Stimulated activated naive CD8-positive, alpha-beta T cell treated with anti-CD3 and anti-CD28 coated beads, Interleukin-15, Interleukin-2, amounts not matched to agents 100 ng/mL and 50 ng/mL, for 24 hours (primary cell): Measurements from ENCODE around the gene ZNF773.
"Not testable (repeated sequence)": the region's sequence is repeated elsewhere in the genome, so short reads cannot be mapped to it uniquely, and the experiment has no call there.

Experiments
- H3K27ac Mint-ChIP-seq: one replicate; pipeline ENCODE4 v1.8.0; 2021; ENCODE audit warnings: mild to moderate bottlenecking, mixed read lengths
- H3K27me3 Mint-ChIP-seq: one replicate; pipeline ENCODE4 v1.8.0; 2021; ENCODE audit warnings: mixed read lengths
- H3K36me3 Mint-ChIP-seq: one replicate; pipeline ENCODE4 v1.8.0; 2021; ENCODE audit warnings: low read depth, mixed read lengths
- H3K4me1 Mint-ChIP-seq: one replicate; pipeline ENCODE4 v1.8.0; 2021; ENCODE audit warnings: low read depth, mixed read lengths
- H3K4me3 Mint-ChIP-seq: one replicate; pipeline ENCODE4 v1.8.0; 2021; ENCODE audit warnings: mild to moderate bottlenecking, mixed read lengths
- H3K9me3 Mint-ChIP-seq: one replicate; pipeline ENCODE4 v1.8.0; 2021; ENCODE audit warnings: mixed read lengths

ZNF773 gene

GRCh38 chr19:57499680-57500395, at the start of gene ZNF773:
ZNF773 (plus strand) TSS chr19:57499938; CDS start chr19:57500081, 143 bp downstream.
- Mint-ChIP-seq H3K9me3 (peaks cover 38% of the 10 kb centered on the region), H3K27ac (peak within 1 kb of the TSS; percentile 95), H3K4me3 (peak within 1 kb of the TSS; percentile 87), H3K36me3 (peaks cover 73% of the 10 kb centered on the region), H3K4me1 (peaks cover 27% of the 10 kb centered on the region)
- H3K27me3 Mint-ChIP-seq: not testable (repeated sequence)

GRCh38 chr19:57452307-57452706, 47.4 kb upstream of the ZNF773 start:
- peaks cover 38% of the 10 kb centered on the region for H3K9me3 Mint-ChIP-seq
- no peak overlapping the region for H3K27ac Mint-ChIP-seq
- H3K4me1 Mint-ChIP-seq: no peaks in the 10 kb centered on the region
- H3K36me3 Mint-ChIP-seq: peaks cover 48% of the 10 kb centered on the region
- no peak overlapping the region for H3K4me3 Mint-ChIP-seq
- H3K27me3 Mint-ChIP-seq: no peaks in the 10 kb centered on the region

- no peaks in the 10 kb centered on the region for H3K27me3 Mint-ChIP-seq
- H3K4me1 Mint-ChIP-seq: no peaks in the 10 kb centered on the region
- no peak overlapping the region for H3K4me3 Mint-ChIP-seq
- no peak overlapping the region for H3K27ac Mint-ChIP-seq
- peaks cover 58% of the 10 kb centered on the region for H3K9me3 Mint-ChIP-seq
- H3K36me3 Mint-ChIP-seq: peaks cover 56% of the 10 kb centered on the region
Observed at GRCh38 chr19:57465680-57466381, 33.9 kb upstream of the ZNF773 start.

- Mint-ChIP-seq H3K36me3 (peaks cover 63% of the 10 kb centered on the region), H3K27me3 (no peaks in the 10 kb centered on the region), H3K4me1 (no peaks in the 10 kb centered on the region), H3K9me3 (peaks cover 54% of the 10 kb centered on the region), H3K4me3 (no peak overlapping the region), H3K27ac (no peak overlapping the region)
Observed at GRCh38 chr19:57466489-57466888, 33.2 kb upstream of the ZNF773 start.

DNA sequence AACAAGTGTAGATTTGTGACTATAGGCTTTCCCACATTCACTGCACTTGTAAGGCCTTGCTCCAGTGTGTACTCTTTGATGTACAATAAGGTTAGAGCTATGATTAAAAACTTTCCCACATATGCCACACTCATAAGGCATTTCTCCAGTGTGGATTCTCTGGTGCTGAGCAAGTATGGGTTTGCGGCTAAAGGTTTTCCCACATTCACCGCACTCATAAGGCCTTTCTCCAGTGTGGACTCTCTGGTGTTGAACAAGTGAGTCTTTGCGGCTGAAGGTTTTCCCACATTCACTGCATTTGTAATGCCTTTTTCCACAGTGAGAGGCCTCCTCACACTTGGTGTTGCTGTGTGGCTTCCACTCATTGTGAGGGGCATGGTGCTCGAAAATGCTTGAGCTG, 26.1 kb upstream of the ZNF773 start:
- peaks cover 71% of the 10 kb centered on the region for H3K9me3 Mint-ChIP-seq
- H3K27me3 Mint-ChIP-seq: no peaks in the 10 kb centered on the region
- peaks cover 23% of the 10 kb centered on the region for H3K4me1 Mint-ChIP-seq
- H3K27ac Mint-ChIP-seq: no peak overlapping the region
- no peak overlapping the region for H3K4me3 Mint-ChIP-seq
- peaks cover 96% of the 10 kb centered on the region for H3K36me3 Mint-ChIP-seq

DNA sequence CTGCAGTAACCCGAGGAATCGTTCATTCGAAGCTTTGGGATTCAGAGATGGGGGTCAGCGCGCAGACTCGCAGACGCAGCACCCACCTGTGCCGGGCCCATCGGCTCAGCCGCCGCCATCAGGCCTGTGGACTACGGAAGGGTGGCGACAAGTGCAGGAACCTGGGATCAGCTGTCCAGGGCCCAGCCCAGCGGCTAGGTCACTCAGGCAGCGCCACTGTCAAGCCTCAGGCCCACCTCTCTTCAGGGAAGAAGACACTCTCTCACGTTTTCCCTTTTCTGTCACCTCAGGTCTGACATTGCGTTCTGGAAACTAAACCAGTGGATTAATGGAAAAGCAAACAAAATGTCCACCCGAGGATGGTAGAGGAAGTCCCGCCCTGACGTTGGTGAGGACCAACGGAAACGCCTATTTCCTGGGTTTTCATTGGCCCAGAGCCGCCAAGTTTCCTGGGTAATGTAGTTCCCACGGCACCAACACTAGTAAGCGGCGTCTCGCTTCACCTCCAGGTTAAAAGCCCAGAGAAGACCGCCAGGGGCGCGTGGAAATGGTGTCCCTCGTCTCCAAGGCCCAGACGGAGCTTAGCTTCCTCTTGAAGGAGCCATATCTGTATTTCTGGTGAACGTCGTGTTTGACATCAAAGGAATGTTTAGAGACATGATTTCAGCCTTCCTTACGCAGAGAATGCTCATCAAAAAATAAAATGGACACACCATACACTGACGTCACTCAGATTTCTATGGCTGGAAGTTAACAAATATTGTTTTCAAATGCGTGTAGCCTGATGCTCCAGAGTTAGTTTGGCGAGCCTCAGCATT, 22.3 kb upstream of the ZNF773 start, which contains the start of gene ZNF772:
Gene ZNF772 (minus strand): TSS at position 376 of the 818 bp plus-strand sequence. CDS start 257 bp downstream, at position 119.
- Mint-ChIP-seq H3K4me1 (peaks cover 23% of the 10 kb centered on the region), H3K4me3 (peak within 1 kb of the TSS; percentile 92), H3K27ac (peak within 1 kb of the TSS; percentile 89), H3K9me3 (peaks cover 60% of the 10 kb centered on the region), H3K36me3 (peaks cover 67% of the 10 kb centered on the region), H3K27me3 (peaks cover 3% of the 10 kb centered on the region)

DNA sequence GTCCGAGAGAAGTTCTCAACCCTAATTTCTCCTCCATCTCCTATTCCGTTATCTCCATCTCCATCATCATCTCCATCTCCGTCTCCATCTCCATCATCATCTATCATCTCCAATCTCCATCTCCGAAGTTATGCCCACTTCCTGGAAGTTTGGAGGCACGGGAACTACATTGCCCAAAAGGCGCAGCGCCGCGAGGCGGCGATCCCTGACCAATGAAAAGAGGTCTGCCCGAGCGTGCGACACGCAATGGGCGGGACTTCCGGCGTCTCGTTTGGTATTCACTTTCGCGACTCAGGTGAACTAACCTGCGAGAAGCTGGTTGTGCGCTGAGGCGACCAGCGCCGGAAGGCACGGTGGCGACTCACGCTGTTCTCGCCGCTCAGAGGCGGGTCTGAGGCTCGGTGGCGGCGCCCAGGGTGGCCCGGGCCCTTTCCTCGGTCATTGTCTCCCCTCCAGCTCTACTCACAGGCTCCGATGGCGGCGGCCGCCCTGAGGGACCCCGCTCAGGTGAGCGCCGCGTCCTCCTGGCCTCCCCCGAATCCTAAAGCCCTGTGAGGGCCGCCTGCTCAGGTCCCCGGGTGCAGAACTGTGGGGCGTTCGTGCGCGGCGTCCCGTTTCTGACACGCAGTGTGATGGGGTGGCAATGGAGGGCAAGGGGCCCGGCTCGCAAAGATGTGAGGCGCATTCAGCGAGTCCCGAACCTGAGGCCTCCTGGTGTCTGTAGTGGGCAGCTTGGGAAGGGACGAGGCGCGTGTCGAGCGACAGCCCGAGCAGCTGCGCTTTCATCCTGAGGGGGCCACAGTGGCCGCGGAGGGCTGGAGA, 12.1 kb upstream of the ZNF773 start, which contains the start of gene ZNF419:
Gene ZNF419 (plus strand): TSS at position 274 of the 822 bp plus-strand sequence. CDS start 201 bp downstream, at position 475.
- peaks cover 13% of the 10 kb centered on the region for H3K4me1 Mint-ChIP-seq
- peak within 1 kb of the TSS; percentile 78 for H3K4me3 Mint-ChIP-seq
- H3K36me3 Mint-ChIP-seq: peaks cover 55% of the 10 kb centered on the region
- H3K27me3 Mint-ChIP-seq: not testable (repeated sequence)
- H3K27ac Mint-ChIP-seq: peak within 1 kb of the TSS; percentile 83
- peaks cover 28% of the 10 kb centered on the region for H3K9me3 Mint-ChIP-seq

- Mint-ChIP-seq H3K4me3 (peak overlapping the region; percentile 78), H3K9me3 (peaks cover 33% of the 10 kb centered on the region), H3K4me1 (peaks cover 13% of the 10 kb centered on the region), H3K36me3 (peaks cover 61% of the 10 kb centered on the region)
- H3K27me3 Mint-ChIP-seq, H3K27ac Mint-ChIP-seq: not testable (repeated sequence)
Observed at GRCh38 chr19:57488299-57488644, 11.5 kb upstream of the ZNF773 start.

DNA sequence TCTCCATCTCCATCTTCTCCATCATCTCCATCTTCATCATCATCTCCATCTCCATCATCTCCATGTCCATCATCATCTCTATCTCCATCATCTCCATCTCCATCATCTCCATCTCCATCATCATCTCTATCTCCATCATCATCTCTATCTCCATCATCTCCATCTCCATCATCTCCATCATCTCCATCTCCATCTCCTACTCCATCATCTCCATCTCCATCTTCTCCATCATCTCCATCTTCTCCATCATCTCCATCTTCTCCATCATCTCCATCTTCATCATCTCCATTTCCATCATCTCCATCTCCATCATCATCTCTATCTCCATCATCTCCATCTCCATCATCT, 432 bp upstream of the ZNF773 start:
- Mint-ChIP-seq H3K9me3 (peaks cover 44% of the 10 kb centered on the region), H3K36me3 (peaks cover 73% of the 10 kb centered on the region), H3K4me3 (peak overlapping the region; percentile 87), H3K4me1 (peaks cover 27% of the 10 kb centered on the region), H3K27ac (peak overlapping the region; percentile 95)
- H3K27me3 Mint-ChIP-seq: not testable (repeated sequence)

DNA sequence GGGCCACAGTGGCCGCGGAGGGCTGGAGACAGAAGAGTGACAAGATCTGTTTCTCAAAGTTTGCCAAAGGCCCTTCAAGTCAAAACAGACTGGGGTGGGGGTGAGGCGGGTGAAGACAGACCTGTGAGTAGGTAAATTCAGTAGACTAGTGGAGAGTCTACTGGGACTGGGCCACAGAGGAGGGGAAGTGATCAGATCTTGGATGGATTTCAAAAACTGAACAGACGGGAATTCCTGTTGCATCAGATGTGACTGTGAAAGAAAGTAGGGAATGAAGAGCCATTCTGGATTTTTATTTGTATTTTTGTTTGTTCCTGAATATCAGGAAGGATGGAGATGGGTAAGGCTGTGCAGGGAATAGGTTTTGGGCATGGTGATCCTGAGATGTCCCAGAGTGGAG, 662 bp downstream of the ZNF773 start:
- H3K9me3 Mint-ChIP-seq: peaks cover 41% of the 10 kb centered on the region
- peaks cover 27% of the 10 kb centered on the region for H3K4me1 Mint-ChIP-seq
- peaks cover 73% of the 10 kb centered on the region for H3K36me3 Mint-ChIP-seq
- not testable (repeated sequence) for H3K27me3 Mint-ChIP-seq
- peak overlapping the region; percentile 87 for H3K4me3 Mint-ChIP-seq
- H3K27ac Mint-ChIP-seq: peak overlapping the region; percentile 67

DNA sequence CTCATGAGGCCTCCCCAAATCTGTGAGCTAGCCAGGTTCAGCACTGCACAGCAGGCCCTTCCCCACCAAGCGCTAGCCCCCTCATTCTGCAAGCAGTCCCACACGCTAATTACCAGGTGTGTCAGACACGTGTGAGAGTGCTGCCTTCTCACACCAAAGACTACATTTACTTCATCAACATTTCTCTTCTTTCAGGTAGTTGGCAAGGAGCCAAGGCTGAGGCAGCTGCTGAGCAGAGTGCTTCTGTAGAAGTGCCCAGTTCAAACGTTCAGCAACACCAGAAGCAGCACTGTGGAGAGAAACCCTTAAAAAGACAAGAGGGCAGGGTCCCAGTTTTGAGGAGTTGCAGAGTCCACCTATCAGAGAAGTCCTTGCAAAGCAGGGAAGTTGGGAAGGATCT, 6.4 kb downstream of the ZNF773 start:
- H3K4me3 Mint-ChIP-seq: no peak overlapping the region
- H3K27ac Mint-ChIP-seq: no peak overlapping the region
- H3K4me1 Mint-ChIP-seq: peaks cover 11% of the 10 kb centered on the region
- no peaks in the 10 kb centered on the region for H3K27me3 Mint-ChIP-seq
- H3K9me3 Mint-ChIP-seq: peaks cover 52% of the 10 kb centered on the region
- peaks cover 90% of the 10 kb centered on the region for H3K36me3 Mint-ChIP-seq

DNA sequence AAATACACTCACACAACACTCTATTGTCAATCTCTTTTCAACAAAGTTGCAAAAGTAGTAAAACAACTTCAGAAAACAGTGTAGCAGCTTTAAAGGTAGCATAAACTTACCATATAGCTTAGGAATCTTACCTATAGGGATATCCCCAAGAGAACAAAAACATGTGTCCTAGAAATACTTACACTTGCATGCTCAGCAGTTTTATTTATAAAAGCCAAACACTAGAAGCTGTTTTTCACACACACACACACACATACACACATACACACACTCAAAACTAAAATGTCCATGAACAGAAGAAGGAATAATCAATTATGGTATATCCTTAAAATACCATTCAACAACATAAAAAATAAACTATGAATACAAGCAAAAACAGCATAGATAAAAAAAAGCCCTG, 11.7 kb downstream of the ZNF773 start:
- no peaks in the 10 kb centered on the region for H3K4me1 Mint-ChIP-seq
- peaks cover 82% of the 10 kb centered on the region for H3K36me3 Mint-ChIP-seq
- H3K9me3 Mint-ChIP-seq: peaks cover 64% of the 10 kb centered on the region
- H3K27me3 Mint-ChIP-seq: no peaks in the 10 kb centered on the region
- no peak overlapping the region for H3K4me3 Mint-ChIP-seq
- H3K27ac Mint-ChIP-seq: no peak overlapping the region

DNA sequence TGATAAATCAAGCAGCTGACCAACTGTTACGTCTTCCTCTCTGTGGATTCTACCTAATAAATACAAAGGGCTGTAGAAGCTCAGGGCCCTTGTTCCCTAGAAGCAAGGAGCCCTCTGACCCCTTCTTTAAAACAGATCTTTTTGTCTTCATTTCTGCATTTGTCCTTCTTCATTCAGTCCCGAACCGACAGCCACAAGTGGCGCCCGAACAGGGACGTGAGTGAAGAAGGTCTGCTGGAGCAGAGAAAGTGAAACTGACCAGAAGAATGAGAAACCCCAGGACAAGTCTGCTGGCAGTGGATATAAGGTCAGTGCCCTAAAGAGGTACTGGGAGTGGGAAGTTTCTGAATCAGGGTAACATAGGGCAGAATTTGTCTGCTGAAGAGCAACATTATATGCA, 13.1 kb downstream of the ZNF773 start:
- H3K4me1 Mint-ChIP-seq: no peaks in the 10 kb centered on the region
- H3K27me3 Mint-ChIP-seq: no peaks in the 10 kb centered on the region
- peaks cover 83% of the 10 kb centered on the region for H3K36me3 Mint-ChIP-seq
- no peak overlapping the region for H3K27ac Mint-ChIP-seq
- H3K4me3 Mint-ChIP-seq: no peak overlapping the region
- peaks cover 57% of the 10 kb centered on the region for H3K9me3 Mint-ChIP-seq

DNA sequence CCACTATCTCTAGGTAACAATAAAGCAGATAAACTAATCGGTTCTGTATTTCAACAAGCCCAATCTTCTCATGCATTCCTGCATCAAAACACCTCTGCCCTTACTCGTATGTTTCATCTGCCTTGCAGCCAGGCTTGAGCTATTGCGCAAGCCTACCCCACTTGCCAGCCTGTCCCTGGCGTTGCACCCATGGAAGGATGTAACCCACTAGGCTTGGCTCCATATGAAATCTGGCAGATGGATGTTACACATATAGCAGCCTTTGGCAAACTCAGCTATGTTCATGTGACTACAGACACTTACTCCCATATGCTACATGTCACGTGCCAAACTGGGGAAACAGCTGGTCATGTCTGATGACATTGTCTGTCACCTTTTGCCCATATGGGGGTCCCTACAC, 15.5 kb downstream of the ZNF773 start:
- peaks cover 69% of the 10 kb centered on the region for H3K36me3 Mint-ChIP-seq
- no peaks in the 10 kb centered on the region for H3K27me3 Mint-ChIP-seq
- H3K9me3 Mint-ChIP-seq: peaks cover 48% of the 10 kb centered on the region
- no peak overlapping the region for H3K4me3 Mint-ChIP-seq
- no peak overlapping the region for H3K27ac Mint-ChIP-seq
- H3K4me1 Mint-ChIP-seq: no peaks in the 10 kb centered on the region
